Smooth muscle cell (in vitro differentiated cells): ENCODE measurements around the gene FCN1. TPM values are rescaled to one million over a fixed set of nuclear protein-coding genes. Genes with fewer than 3 reads are reported as not detected.

ENCODE experiments used
- DNase-seq: peaks from one replicate; lab custom pipeline; 2025; ENCODE audit not compliant: unreplicated experiment; lab: John Stamatoyannopoulos, UW
- H2AFZ ChIP-seq: fragments of 200-600 bp; sonication (generic); 2 replicates; pipeline ENCODE4 v1.6.0; 2016; ENCODE audit warnings: antibody characterized with exemption, low read depth, mild to moderate bottlenecking
- H3F3A ChIP-seq: fragments of 200-600 bp; sonication (generic); 2 replicates; pipeline ENCODE4 v1.6.0; 2017; ENCODE audit warnings: antibody characterized with exemption, low read depth
- H3K27ac ChIP-seq: fragments of 200-600 bp; sonication (generic); 2 replicates; pipeline ENCODE4 v1.5.1; 2016; ENCODE audit warnings: low read depth, mild to moderate bottlenecking
- H3K27me3 ChIP-seq: fragments of 200-600 bp; sonication (generic); 2 replicates; pipeline ENCODE4 v1.6.1; 2016; ENCODE audit warnings: low read depth, mild to moderate bottlenecking
- H3K36me3 ChIP-seq: fragments of 200-600 bp; sonication (generic); 2 replicates; pipeline ENCODE4 v1.5.1; 2016; ENCODE audit warnings: low read depth
- H3K4me1 ChIP-seq: fragments of 200-600 bp; sonication (generic); 2 replicates; pipeline ENCODE4 v1.5.1; 2016; ENCODE audit warnings: low read depth
- H3K4me2 ChIP-seq: fragments of 200-600 bp; sonication (generic); 2 replicates; pipeline ENCODE4 v1.6.0; 2016; ENCODE audit warnings: mild to moderate bottlenecking
- H3K4me3 ChIP-seq: fragments of 200-600 bp; sonication (generic); 2 replicates; pipeline ENCODE4 v1.5.1; 2016; ENCODE audit warnings: mild to moderate bottlenecking
- H3K79me2 ChIP-seq: fragments of 200-600 bp; sonication (generic); 2 replicates; pipeline ENCODE4 v1.6.0; 2016; ENCODE audit warnings: low read depth, mild to moderate bottlenecking
- H3K9ac ChIP-seq: fragments of 200-600 bp; sonication (generic); 2 replicates; pipeline ENCODE4 v1.6.0; 2016; ENCODE audit warnings: low read depth
- H3K9me3 ChIP-seq: fragments of 200-600 bp; sonication (generic); replicated peaks from 2 replicates; pipeline ENCODE4 v1.5.1; 2016; ENCODE audit warnings: low read depth
- H4K20me1 ChIP-seq: fragments of 200-600 bp; sonication (generic); 2 replicates; pipeline ENCODE4 v1.6.0; 2016; ENCODE audit warnings: low read depth
- WGBS: methylation state at CpG from one replicate; pipeline ENCODE4 v1.1.7; 2016; ENCODE audit warnings: low lambda C conversion rate; 5-methylcytosine and 5-hydroxymethylcytosine counted together
- polyA plus RNA-seq: library from polyadenylated mRNA; unstranded; fragments of >200 nt; fragmentation: Nextera tagmentation; extraction: Ambion mirVana; gene quantifications from 2 replicates; pipeline ENCODE4 v1.2.1, GENCODE V29; 2016
- total RNA-seq: library from RNA; depleted of rRNA; stranded (reverse); fragments of >200 nt; gene quantifications from 2 replicates; pipeline ENCODE4 v1.2.3, GENCODE V29; 2014
- TF ChIP-seq, protein P1 (sequence below): fragments of 200-600 bp; sonication (generic); IDR thresholded peaks from 2 replicates; pipeline ENCODE4 v1.5.1; 2017; ENCODE audit warnings: borderline replicate concordance, mild to moderate bottlenecking, antibody characterized with exemption; ENCODE audit not compliant: insufficient read depth, poor library complexity, severe bottlenecking

The FCN1 gene
- total and polyA plus RNA-seq, 2 experiments from 2014 or later: 0.13 TPM; not detected in 1

GRCh38 chr9:134946663-134947062 is 29.0 kb upstream of the FCN1 start:
- Histone ChIP-seq H3K4me1 (peaks cover 11% of the 10 kb centered on the region), H3K36me3 (no peaks in the 10 kb centered on the region), H3K4me3 (no peak overlapping the region), H3K79me2 (no peaks in the 10 kb centered on the region), H3F3A (no peaks in the 10 kb centered on the region), H3K9me3 (no peaks in the 10 kb centered on the region), H3K4me2 (no peak overlapping the region), H4K20me1 (no peaks in the 10 kb centered on the region), H2AFZ (no peak overlapping the region), H3K27ac (no peak overlapping the region), H3K27me3 (no peaks in the 10 kb centered on the region), H3K9ac (no peak overlapping the region)
- TF ChIP-seq, protein P1, sequence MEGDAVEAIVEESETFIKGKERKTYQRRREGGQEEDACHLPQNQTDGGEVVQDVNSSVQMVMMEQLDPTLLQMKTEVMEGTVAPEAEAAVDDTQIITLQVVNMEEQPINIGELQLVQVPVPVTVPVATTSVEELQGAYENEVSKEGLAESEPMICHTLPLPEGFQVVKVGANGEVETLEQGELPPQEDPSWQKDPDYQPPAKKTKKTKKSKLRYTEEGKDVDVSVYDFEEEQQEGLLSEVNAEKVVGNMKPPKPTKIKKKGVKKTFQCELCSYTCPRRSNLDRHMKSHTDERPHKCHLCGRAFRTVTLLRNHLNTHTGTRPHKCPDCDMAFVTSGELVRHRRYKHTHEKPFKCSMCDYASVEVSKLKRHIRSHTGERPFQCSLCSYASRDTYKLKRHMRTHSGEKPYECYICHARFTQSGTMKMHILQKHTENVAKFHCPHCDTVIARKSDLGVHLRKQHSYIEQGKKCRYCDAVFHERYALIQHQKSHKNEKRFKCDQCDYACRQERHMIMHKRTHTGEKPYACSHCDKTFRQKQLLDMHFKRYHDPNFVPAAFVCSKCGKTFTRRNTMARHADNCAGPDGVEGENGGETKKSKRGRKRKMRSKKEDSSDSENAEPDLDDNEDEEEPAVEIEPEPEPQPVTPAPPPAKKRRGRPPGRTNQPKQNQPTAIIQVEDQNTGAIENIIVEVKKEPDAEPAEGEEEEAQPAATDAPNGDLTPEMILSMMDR: no peak
- no peak for DNase-seq

DNA sequence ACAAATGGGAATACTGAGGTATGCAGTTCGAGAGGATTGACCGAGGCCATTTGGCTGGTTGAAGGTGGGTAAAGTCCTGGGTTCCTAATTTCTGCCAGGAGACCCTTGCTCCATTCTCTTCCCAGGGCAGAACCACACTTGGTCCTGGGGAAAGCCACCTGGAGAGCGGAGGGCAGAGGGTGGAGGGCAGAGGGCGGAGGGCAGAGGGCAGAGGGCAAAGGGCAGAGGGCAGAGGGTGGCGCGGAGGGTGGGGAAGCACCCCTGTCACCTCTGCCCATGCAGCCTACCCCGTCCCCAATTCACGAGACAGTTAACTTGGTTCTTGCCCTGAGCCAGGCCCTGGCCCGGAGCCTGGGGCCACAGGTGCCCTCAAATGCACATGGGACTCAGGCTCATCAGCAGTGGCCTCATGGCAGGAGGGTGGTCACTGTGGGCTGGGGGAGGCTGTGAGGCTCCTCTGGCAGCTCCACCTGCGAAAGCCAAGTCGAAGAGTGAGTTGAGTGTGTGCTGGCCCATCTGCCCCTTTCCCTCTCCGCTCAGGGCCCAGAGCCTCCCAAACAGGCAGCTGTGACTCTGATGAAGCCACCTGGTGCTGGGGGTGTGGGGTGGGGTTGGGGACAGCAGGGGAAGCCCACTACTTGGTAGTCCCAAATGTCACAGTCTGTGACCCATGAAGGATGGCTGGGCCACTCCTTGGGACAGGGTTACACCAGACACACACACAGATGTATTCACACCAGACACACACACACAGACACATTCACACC is 28.0 kb upstream of the FCN1 start:
- H4K20me1 ChIP-seq: no peaks in the 10 kb centered on the region
- no peak overlapping the region for H2AFZ ChIP-seq
- no peaks in the 10 kb centered on the region for H3K36me3 ChIP-seq
- H3K9ac ChIP-seq: no peak overlapping the region
- no peak overlapping the region for H3K4me3 ChIP-seq
- TF ChIP-seq, protein P1: no peak
- no peak overlapping the region for H3K4me2 ChIP-seq
- H3K79me2 ChIP-seq: no peaks in the 10 kb centered on the region
- peaks cover 11% of the 10 kb centered on the region for H3K4me1 ChIP-seq
- H3K27me3 ChIP-seq: peaks cover 4% of the 10 kb centered on the region
- no peak for DNase-seq
- WGBS: 93% methylated on average over 11 of the region's 12 CpGs
- no peaks in the 10 kb centered on the region for H3K9me3 ChIP-seq
- no peak overlapping the region for H3K27ac ChIP-seq
- H3F3A ChIP-seq: no peaks in the 10 kb centered on the region

DNA sequence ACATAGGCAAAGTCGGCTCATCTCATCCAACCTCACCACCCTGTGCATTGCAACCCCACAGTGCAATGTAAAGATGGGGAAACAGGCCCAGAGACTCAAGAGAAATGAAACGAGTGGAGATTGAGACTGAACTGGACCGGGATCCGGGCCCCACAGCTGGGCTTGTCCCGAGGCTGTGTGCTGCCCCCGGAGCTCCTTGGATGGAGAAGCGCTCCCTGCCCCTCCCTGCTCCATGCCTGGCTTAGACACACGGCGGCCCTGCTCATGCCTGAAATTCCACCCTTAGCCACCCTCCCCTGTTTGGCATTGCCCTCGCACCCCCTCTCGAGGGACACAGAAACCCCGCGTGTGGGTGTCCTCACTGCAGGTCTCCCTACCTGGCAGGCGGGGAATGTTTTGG is 27.2 kb upstream of the FCN1 start:
- H3K27me3 ChIP-seq: peaks cover 4% of the 10 kb centered on the region
- H2AFZ ChIP-seq: no peak overlapping the region
- H3K4me2 ChIP-seq: no peak overlapping the region
- no peak overlapping the region for H3K4me3 ChIP-seq
- no peaks in the 10 kb centered on the region for H3K36me3 ChIP-seq
- H3F3A ChIP-seq: no peaks in the 10 kb centered on the region
- H3K79me2 ChIP-seq: no peaks in the 10 kb centered on the region
- no peak overlapping the region for H3K27ac ChIP-seq
- H3K9me3 ChIP-seq: no peaks in the 10 kb centered on the region
- DNase-seq: no peak
- H3K9ac ChIP-seq: no peak overlapping the region
- H3K4me1 ChIP-seq: peaks cover 11% of the 10 kb centered on the region
- WGBS: 89% methylated on average over 14 of the region's 14 CpGs
- no peaks in the 10 kb centered on the region for H4K20me1 ChIP-seq
- TF ChIP-seq, protein P1: no peak

DNA sequence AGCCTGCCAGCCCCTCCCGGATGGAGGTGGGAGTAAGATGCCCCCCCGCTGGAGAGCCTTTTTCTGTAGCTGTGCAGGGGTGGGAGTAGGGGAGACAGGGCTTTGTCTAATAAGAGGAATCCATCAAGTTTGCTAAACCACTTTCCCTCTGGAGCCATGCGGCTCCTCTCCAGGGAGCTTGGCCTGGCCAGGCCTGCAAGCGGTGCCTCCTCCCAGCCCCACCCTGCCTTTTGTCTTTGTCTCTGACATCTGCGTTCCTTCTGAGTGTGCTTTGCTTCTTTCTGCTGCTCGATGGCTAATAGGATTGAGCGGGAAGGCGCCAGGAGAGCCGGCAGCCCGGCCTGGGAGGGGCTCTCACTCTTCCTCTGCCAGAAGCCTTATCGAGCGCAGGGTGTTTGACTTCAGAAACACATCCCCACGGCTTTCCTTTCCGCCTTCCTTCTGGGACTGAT is 26.7 kb upstream of the FCN1 start:
- no peaks in the 10 kb centered on the region for H3F3A ChIP-seq
- H3K4me3 ChIP-seq: no peak overlapping the region
- WGBS: 65% methylated on average over 14 of the region's 14 CpGs
- no peak overlapping the region for H3K9ac ChIP-seq
- no peaks in the 10 kb centered on the region for H3K9me3 ChIP-seq
- H4K20me1 ChIP-seq: no peaks in the 10 kb centered on the region
- no peaks in the 10 kb centered on the region for H3K36me3 ChIP-seq
- no peaks in the 10 kb centered on the region for H3K79me2 ChIP-seq
- no peak overlapping the region for H3K27ac ChIP-seq
- H3K4me1 ChIP-seq: peaks cover 11% of the 10 kb centered on the region
- no peak for DNase-seq
- no peak overlapping the region for H3K4me2 ChIP-seq
- TF ChIP-seq, protein P1: no peak
- H3K27me3 ChIP-seq: peaks cover 4% of the 10 kb centered on the region
- no peak overlapping the region for H2AFZ ChIP-seq
